Measurements from ENCODE around the gene PPM1H. TPM values are rescaled to one million over a fixed set of nuclear protein-coding genes. Genes with fewer than 3 reads are reported as not detected.

The PPM1H gene
- total RNA-seq, 4 donors from 2014 or later, result 1.5 to 2.7 (median 2.3) TPM

- TF ChIP-seq CTCF (IDR thresholded peaks at IDR 0.05; ENCODE audit: low read depth), result no peak
These were observed 292.5 kb downstream of the PPM1H start for GRCh38 chr12:62642486-62642885.

- TF ChIP-seq CTCF (IDR thresholded peaks at IDR 0.05; ENCODE audit: low read depth), result no peak
These were observed 294.0 kb downstream of the PPM1H start for GRCh38 chr12:62640910-62641448.

- no peak for TF ChIP-seq CTCF (IDR thresholded peaks at IDR 0.05; ENCODE audit: low read depth)
These were observed 297.3 kb downstream of the PPM1H start for GRCh38 chr12:62637679-62638078.

GRCh38 chr12:62635649-62636048 lies 299.3 kb downstream of the PPM1H start:
- TF ChIP-seq CTCF (IDR thresholded peaks at IDR 0.05; ENCODE audit: low read depth), result no peak

GRCh38 chr12:62632411-62632918 lies 302.5 kb downstream of the PPM1H start:
- TF ChIP-seq CTCF (IDR thresholded peaks at IDR 0.05; ENCODE audit: low read depth), result no peak

DNA sequence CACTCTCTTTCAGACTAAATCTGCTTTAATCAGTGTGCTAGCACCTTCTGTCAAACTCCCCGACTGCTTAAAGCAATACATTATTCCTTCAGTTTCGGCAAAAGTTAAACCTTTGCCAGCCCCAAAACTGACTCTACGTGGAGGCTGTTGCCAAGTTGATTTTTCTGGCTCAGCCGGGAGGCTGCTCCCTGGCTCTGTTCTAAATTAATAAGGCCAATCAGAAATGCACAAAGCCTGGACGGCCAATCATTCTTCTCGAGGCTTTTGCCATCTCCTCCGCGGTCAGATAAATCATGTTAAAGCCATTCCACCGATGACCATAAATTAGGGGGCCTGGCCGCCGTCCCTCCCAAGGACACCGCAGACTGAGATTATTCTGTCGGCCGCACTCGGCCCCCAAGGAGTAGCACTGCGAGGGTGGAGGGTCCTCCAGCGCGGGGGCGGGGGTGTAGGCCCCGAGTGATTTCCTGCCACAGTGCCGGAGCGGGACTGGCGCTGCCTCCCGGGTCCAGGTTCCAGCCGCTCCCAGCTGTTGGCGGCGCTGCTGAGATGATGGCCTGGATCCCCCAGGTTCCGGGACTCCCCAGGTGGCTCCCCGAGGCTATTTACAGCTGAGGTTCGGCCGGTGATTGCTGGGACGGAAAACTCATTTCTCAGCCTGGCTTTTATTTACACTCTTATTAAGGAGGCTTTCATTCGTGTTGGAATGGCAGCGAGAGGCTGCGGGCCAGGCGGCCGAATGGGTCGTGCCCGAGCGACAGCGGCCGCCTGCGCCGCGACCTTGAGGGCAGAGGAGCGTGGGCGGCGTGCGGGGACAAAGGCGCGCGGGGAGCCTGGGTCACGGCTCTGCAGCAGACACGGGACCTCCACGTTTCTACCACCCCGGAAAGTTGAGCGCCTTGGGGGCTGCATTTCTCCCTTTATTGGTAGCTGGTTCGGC lies 303.2 kb downstream of the PPM1H start:
- TF ChIP-seq CTCF (IDR thresholded peaks at IDR 0.05; ENCODE audit: low read depth), result no peak

Data from subcutaneous adipose tissue (tissue), 4 donors.